Measurements from ENCODE around the gene TMEM259. TPM values are rescaled to one million over a fixed set of nuclear protein-coding genes. Genes with fewer than 3 reads are reported as not detected.

TMEM259 gene
- total and polyA plus RNA-seq, 2 experiments from 2014 or later = 82.8 to 196 TPM

GRCh38 chr19:989381-990081, 31.4 kb downstream of the TMEM259 start:
- Histone ChIP-seq H3K4me3 (no peak overlapping the region), H4K20me1 (replicated peaks; ENCODE audit: insufficient read depth) (no peaks in the 10 kb centered on the region; the same call in 1 of the 2 replicates), H3K9me2 (ENCODE audit: insufficient read depth) (no peaks in the 10 kb centered on the region), H3K27me3 (ENCODE audit: insufficient read depth) (no peaks in the 10 kb centered on the region), H3K4me2 (no peak overlapping the region), H3K79me2 (replicated peaks; ENCODE audit: insufficient read depth) (peaks cover 9% of the 10 kb centered on the region), H2AFZ (no peak overlapping the region), H3K36me3 (ENCODE audit: insufficient read depth) (peaks cover 5% of the 10 kb centered on the region; the same call in 1 of the 2 replicates), H3F3A (replicated peaks; ENCODE audit: low read depth) (peaks cover 24% of the 10 kb centered on the region), H3K4me1 (ENCODE audit: insufficient read depth) (no peaks in the 10 kb centered on the region), H3K27ac (ENCODE audit: low read depth) (no peak overlapping the region)
- Mint-ChIP-seq H3K27me3 (ENCODE audit: insufficient read depth, low read depth, poor library complexity) (peaks cover 15% of the 10 kb centered on the region), H3K9me3 (no peaks in the 10 kb centered on the region), H3K27ac (no peak overlapping the region; the same call in 1 of the 2 replicates), H3K4me3 (no peak overlapping the region), H3K36me3 (ENCODE audit: low read depth) (peaks cover 43% of the 10 kb centered on the region), H3K4me1 (peaks cover 9% of the 10 kb centered on the region; the same call in 2 of the 3 replicates)
- TF ChIP-seq CTCF (conservative IDR thresholded peaks at IDR 0.05; ENCODE audit: low read depth in 2 of 2) (peak; percentile 56 to 71), ETS1 (IDR thresholded peaks at IDR 0.05) (no peak)
- peak; percentile 24 for ATAC-seq
- no peak for DNase-seq (ENCODE audit: low spot score)

GRCh38 chr19:988510-988909, 32.4 kb downstream of the TMEM259 start:
- no peaks in the 10 kb centered on the region for H3K9me2 ChIP-seq (ENCODE audit: insufficient read depth)
- H2AFZ ChIP-seq = no peak overlapping the region
- TF ChIP-seq EZH2 (IDR thresholded peaks at IDR 0.05; ENCODE audit: low read depth, unreplicated experiment) (no peak), STAT1 (IDR thresholded peaks at IDR 0.05; ENCODE audit: unreplicated experiment) (no peak), NANOG (IDR thresholded peaks at IDR 0.05; ENCODE audit: borderline replicate concordance) (no peak), ETS1 (IDR thresholded peaks at IDR 0.05) (no peak), POLR2AphosphoS5 (IDR thresholded peaks at IDR 0.05; ENCODE audit: low read depth) (no peak), CTCF (conservative IDR thresholded peaks at IDR 0.05; ENCODE audit: low read depth in 2 of 2) (no peak)
- H3F3A ChIP-seq (replicated peaks; ENCODE audit: low read depth) = peaks cover 28% of the 10 kb centered on the region
- Mint-ChIP-seq H3K27ac (no peak overlapping the region), H3K27me3 (ENCODE audit: insufficient read depth, low read depth, poor library complexity) (peaks cover 20% of the 10 kb centered on the region), H3K36me3 (ENCODE audit: low read depth) (peaks cover 43% of the 10 kb centered on the region), H3K4me3 (no peak overlapping the region), H3K4me1 (peaks cover 9% of the 10 kb centered on the region; the same call in 2 of the 3 replicates), H3K9me3 (no peaks in the 10 kb centered on the region)
- ATAC-seq (no peak), DNase-seq (ENCODE audit: low spot score) (peak; percentile 2)
- H3K4me1 ChIP-seq (ENCODE audit: insufficient read depth) = no peaks in the 10 kb centered on the region
- peaks cover 5% of the 10 kb centered on the region; the same call in 1 of the 2 replicates for H3K36me3 ChIP-seq (ENCODE audit: insufficient read depth)
- peaks cover 9% of the 10 kb centered on the region for H3K79me2 ChIP-seq (replicated peaks; ENCODE audit: insufficient read depth)
- no peak overlapping the region for H3K4me2 ChIP-seq
- H3K27me3 ChIP-seq (ENCODE audit: insufficient read depth) = no peaks in the 10 kb centered on the region
- no peaks in the 10 kb centered on the region; the same call in 1 of the 2 replicates for H4K20me1 ChIP-seq (replicated peaks; ENCODE audit: insufficient read depth)
- no peak overlapping the region for H3K4me3 ChIP-seq
- H3K27ac ChIP-seq (ENCODE audit: low read depth) = no peak overlapping the region

All from GM23338 (cell line).